Breast epithelium (tissue), 4 donors: ENCODE results near the gene CD300E. TPM values are rescaled to one million over a fixed set of nuclear protein-coding genes. Genes with fewer than 3 reads are reported as not detected.

Experiments used
- DNase-seq, 2 donors: peaks; one replicate each; pipeline ENCODE4 v3.0.0-alpha.2; 2019; ENCODE audit warnings: low spot score in 2 of 2
- H3K27ac ChIP-seq, 2 donors: fragments of 200-600 bp; sonication (generic) in 1 of 2; one replicate each; pipeline ENCODE4 v1.5.1; 2016 to 2019; ENCODE audit warnings: mild to moderate bottlenecking in 1 of 2
- H3K27me3 ChIP-seq, 2 donors: fragments of 200-600 bp; sonication (generic) in 1 of 2; one replicate each; pipeline versions ENCODE4 v1.5.1 to v1.6.0; 2017 to 2019; ENCODE audit warnings: control low read depth in 1 of 2, mild to moderate bottlenecking in 1 of 2
- H3K36me3 ChIP-seq: fragments of 200-600 bp; one replicate; pipeline ENCODE4 v1.5.1; 2019
- H3K4me1 ChIP-seq, 2 donors: fragments of 200-600 bp; sonication (generic); one replicate each; pipeline ENCODE4 v1.5.1; 2016 to 2019; ENCODE audit warnings: control low read depth in 1 of 2
- H3K4me3 ChIP-seq, 3 donors: fragments of 200-600 bp; sonication (generic); 1 replicate in 2 of 3; 2 replicates in 1 of 3; pipeline ENCODE4 v1.5.1; 2016 to 2019; ENCODE audit warnings: mild to moderate bottlenecking in 3 of 3, moderate library complexity in 2 of 3
- H3K9me3 ChIP-seq, 2 donors: fragments of 200-600 bp; sonication (generic) in 1 of 2; one replicate each; pipeline ENCODE4 v1.5.1; 2016 to 2019; ENCODE audit warnings: control low read depth in 1 of 2
- POLR2A ChIP-seq: fragments of 450-650 bp; IDR thresholded peaks from one replicate; pipeline ENCODE4 v1.6.1; 2016; ENCODE audit warnings: antibody characterized with exemption, mild to moderate bottlenecking, moderate library complexity
- POLR2AphosphoS5 ChIP-seq, 3 donors: sonication (generic); formaldehyde crosslinking; IDR thresholded peaks; one replicate each; pipeline ENCODE4 v1.6.1; 2017; ENCODE audit warnings: antibody characterized with exemption in 3 of 3
- intact Hi-C: fragments of 100-400 bp; cut with DNase I; formaldehyde crosslinking; loops from one replicate; pipeline ENCODE4 v1.15.1; 2023; ENCODE audit warnings: low total_unique reads
- total RNA-seq, 3 donors: library from RNA; depleted of rRNA; stranded (reverse); fragments of >200 nt; gene quantifications; one replicate each; pipeline ENCODE4 v1.1.0, GENCODE V29; 2016
- TF ChIP-seq, protein P1 (sequence below), 3 donors: fragments of 450-650 bp; IDR thresholded peaks; one replicate each; pipeline ENCODE4 v1.5.1; 2016 to 2017; ENCODE audit warnings: antibody characterized with exemption in 3 of 3, mild to moderate bottlenecking in 3 of 3, moderate library complexity in 3 of 3

CD300E gene
- total RNA-seq, 3 donors from 2014 or later, result under 0.01 to 0.32 (median 0.29) TPM

- H3K27ac ChIP-seq, result no peak overlapping the region
- no peaks in the 10 kb centered on the region for H3K4me1 ChIP-seq
- intact Hi-C loops, result no loop called here
- no peak for DNase-seq
- H3K9me3 ChIP-seq, result no peaks in the 10 kb centered on the region
- H3K27me3 ChIP-seq, result peaks cover 0 to 50% of the 10 kb centered on the region in 2 donors
- no peak overlapping the region for H3K4me3 ChIP-seq
- no peaks in the 10 kb centered on the region for H3K36me3 ChIP-seq
- no peak for TF ChIP-seq POLR2A
- TF ChIP-seq, protein P1, sequence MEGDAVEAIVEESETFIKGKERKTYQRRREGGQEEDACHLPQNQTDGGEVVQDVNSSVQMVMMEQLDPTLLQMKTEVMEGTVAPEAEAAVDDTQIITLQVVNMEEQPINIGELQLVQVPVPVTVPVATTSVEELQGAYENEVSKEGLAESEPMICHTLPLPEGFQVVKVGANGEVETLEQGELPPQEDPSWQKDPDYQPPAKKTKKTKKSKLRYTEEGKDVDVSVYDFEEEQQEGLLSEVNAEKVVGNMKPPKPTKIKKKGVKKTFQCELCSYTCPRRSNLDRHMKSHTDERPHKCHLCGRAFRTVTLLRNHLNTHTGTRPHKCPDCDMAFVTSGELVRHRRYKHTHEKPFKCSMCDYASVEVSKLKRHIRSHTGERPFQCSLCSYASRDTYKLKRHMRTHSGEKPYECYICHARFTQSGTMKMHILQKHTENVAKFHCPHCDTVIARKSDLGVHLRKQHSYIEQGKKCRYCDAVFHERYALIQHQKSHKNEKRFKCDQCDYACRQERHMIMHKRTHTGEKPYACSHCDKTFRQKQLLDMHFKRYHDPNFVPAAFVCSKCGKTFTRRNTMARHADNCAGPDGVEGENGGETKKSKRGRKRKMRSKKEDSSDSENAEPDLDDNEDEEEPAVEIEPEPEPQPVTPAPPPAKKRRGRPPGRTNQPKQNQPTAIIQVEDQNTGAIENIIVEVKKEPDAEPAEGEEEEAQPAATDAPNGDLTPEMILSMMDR (IDR thresholded peaks at IDR 0.05), result no peak
- no peak for TF ChIP-seq POLR2AphosphoS5 (IDR thresholded peaks at IDR 0.05)
These were observed 35.1 kb upstream of the CD300E start for GRCh38 chr17:74658620-74659019.

DNA sequence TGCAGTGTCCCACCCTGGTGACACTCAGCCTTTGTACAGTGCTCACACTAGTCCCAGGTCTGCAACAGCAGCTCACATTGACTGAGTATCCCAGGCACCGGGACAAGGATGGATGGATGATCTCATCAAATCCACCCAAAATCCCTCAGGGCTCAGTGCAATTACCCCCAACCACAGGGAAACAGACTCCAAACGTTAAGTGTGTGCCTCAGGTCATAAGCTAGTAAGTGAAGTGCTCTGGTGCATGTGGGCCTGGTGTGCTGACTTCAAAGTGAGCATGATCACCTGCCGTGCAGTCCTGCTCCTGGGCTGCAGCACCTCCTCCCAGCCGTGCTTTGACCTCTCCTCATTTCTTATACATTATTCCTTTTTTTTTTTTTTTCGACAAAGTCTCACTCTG is 31.2 kb upstream of the CD300E start:
- no peak overlapping the region for H3K4me3 ChIP-seq
- DNase-seq, result no peak
- peaks cover 0 to 73% of the 10 kb centered on the region in 2 donors for H3K27me3 ChIP-seq
- TF ChIP-seq, protein P1 (IDR thresholded peaks at IDR 0.05), result no peak
- TF ChIP-seq POLR2AphosphoS5 (IDR thresholded peaks at IDR 0.05), result no peak
- no peak for TF ChIP-seq POLR2A
- H3K27ac ChIP-seq, result no peak overlapping the region
- no peaks in the 10 kb centered on the region for H3K9me3 ChIP-seq
- no peaks in the 10 kb centered on the region for H3K4me1 ChIP-seq
- intact Hi-C loops, result no loop called here
- no peaks in the 10 kb centered on the region for H3K36me3 ChIP-seq

GRCh38 chr17:74652020-74652419 is 28.5 kb upstream of the CD300E start:
- intact Hi-C loops, result no loop called here
- Histone ChIP-seq H3K4me3 (no peak overlapping the region), H3K27ac (no peak overlapping the region), H3K27me3 (peaks cover 0 to 77% of the 10 kb centered on the region in 2 donors), H3K9me3 (no peaks in the 10 kb centered on the region), H3K4me1 (no peaks in the 10 kb centered on the region), H3K36me3 (no peaks in the 10 kb centered on the region)
- no peak for TF ChIP-seq POLR2A
- no peak for DNase-seq

DNA sequence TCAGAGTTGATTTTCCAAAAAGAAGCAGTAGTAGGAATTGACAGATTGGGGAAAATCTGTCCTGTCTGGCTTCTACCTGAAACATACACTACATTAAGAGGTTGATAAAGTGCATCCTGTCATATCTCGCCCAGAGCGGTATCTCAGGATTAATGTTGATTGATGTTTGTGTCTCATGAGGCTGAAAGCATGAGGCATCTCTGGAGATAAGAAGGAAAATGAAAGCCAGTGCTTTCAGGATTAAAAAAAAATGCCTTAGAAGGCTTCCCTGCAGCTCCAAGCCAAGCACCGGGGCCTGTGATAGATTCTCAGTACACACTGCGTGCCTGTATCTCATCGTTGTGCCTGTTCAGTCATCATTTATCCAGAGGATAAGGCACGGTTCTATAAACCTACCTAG is 26.4 kb upstream of the CD300E start:
- Histone ChIP-seq H3K27me3 (peaks cover 0 to 69% of the 10 kb centered on the region in 2 donors), H3K27ac (no peak overlapping the region), H3K36me3 (no peaks in the 10 kb centered on the region), H3K4me3 (no peak overlapping the region), H3K4me1 (no peaks in the 10 kb centered on the region), H3K9me3 (no peaks in the 10 kb centered on the region)
- intact Hi-C loops, result no loop called here
- TF ChIP-seq, protein P1 (IDR thresholded peaks at IDR 0.05), result no peak
- TF ChIP-seq POLR2A, result no peak
- no peak for TF ChIP-seq POLR2AphosphoS5 (IDR thresholded peaks at IDR 0.05)
- DNase-seq, result no peak

DNA sequence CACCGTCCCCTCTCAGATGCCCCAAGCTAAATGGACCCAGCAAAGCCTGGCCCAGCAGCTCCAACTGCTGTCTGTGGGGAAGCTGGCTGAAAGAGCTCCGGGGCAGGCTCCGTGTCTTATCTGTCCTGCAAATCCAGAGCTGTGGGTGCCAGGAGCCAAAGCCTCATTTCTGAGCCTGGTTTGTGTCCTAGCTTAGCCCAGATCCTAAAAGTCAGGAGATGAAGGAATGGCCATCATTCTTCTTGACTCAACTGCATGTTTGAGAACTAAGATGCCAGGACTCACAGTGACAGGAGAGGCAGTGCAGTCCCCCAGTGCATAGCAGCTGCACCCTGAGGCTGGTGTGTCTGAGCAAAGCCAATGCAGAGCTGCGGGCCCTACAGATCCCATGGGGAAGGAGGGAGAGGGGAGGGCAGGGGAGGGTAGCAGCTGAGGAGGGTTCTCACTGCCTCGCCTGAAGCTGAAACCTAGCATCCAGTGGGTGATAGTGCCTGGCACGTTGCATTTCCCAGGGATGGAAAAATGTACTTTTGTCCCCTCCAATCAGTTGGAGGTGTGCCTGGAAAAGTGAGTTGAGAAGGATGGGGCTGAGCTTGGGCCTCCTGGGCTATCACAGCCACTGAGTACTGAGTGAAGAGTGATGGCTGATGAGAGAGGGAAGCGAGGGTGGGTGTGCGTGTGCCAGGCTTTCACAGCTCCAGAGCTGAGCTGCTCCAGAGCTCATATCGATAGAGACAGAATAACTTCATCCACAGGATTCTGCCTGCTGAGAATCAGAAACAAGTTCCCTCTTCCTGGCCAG is 24.5 kb upstream of the CD300E start:
- no peak for DNase-seq
- H3K27me3 ChIP-seq, result peaks cover 0 to 52% of the 10 kb centered on the region in 2 donors
- intact Hi-C loops, result no loop called here

More for the DNA sequence above, 24.5 kb upstream of the CD300E start:
- H3K36me3 ChIP-seq, result no peaks in the 10 kb centered on the region
- H3K27ac ChIP-seq, result no peak overlapping the region
- no peaks in the 10 kb centered on the region for H3K9me3 ChIP-seq
- H3K4me1 ChIP-seq, result no peaks in the 10 kb centered on the region
- TF ChIP-seq POLR2A (no peak), POLR2AphosphoS5 (IDR thresholded peaks at IDR 0.05) (no peak)
- TF ChIP-seq, protein P1 (IDR thresholded peaks at IDR 0.05), result no peak
- no peak overlapping the region for H3K4me3 ChIP-seq
